Naive B cell (primary cell): ENCODE data around the gene TTC33. TPM values are rescaled to one million over a fixed set of nuclear protein-coding genes. Genes with fewer than 3 reads are reported as not detected.

Experiments
- ATAC-seq, 2 donors: fragments of 150-1000 bp; cut with Tn5 transposase; 2 replicates each; pipeline ENCODE4 v1.10.0; 2021; ENCODE audit warnings: low read depth in 2 of 2, mild to moderate bottlenecking in 2 of 2, moderate library complexity in 2 of 2
- DNase-seq: peaks from one replicate; pipeline ENCODE4 v3.0.0; 2022
- H3K27ac Mint-ChIP-seq, 6 donors: one replicate each; pipeline ENCODE4 v1.8.0; 2020 to 2022; ENCODE audit warnings: mild to moderate bottlenecking in 6 of 6, mixed read lengths in 6 of 6, moderate library complexity in 5 of 6, inconsistent platforms in 2 of 6
- H3K27me3 Mint-ChIP-seq, 3 donors: one replicate each; pipeline ENCODE4 v1.8.0; 2021 to 2022; ENCODE audit warnings: mixed read lengths in 3 of 3, mild to moderate bottlenecking in 1 of 3
- H3K36me3 Mint-ChIP-seq, 2 donors: one replicate each; pipeline ENCODE4 v1.8.0; 2020 to 2022; ENCODE audit warnings: mixed read lengths in 2 of 2, inconsistent platforms in 1 of 2, mild to moderate bottlenecking in 1 of 2
- H3K4me1 Mint-ChIP-seq, 3 donors: one replicate each; pipeline ENCODE4 v1.8.0; 2020 to 2022; ENCODE audit warnings: mixed read lengths in 3 of 3, inconsistent platforms in 1 of 3, mild to moderate bottlenecking in 1 of 3, moderate library complexity in 1 of 3
- H3K4me3 Mint-ChIP-seq, 8 donors: one replicate each; pipeline ENCODE4 v1.8.0; 2020 to 2022; ENCODE audit warnings: mild to moderate bottlenecking in 8 of 8, mixed read lengths in 8 of 8, moderate library complexity in 8 of 8, inconsistent platforms in 2 of 8
- H3K9me3 Mint-ChIP-seq, 7 donors: one replicate each; pipeline ENCODE4 v1.8.0; 2020 to 2022; ENCODE audit warnings: mixed read lengths in 7 of 7, mild to moderate bottlenecking in 5 of 7, inconsistent platforms in 2 of 7, moderate library complexity in 1 of 7
- polyA plus RNA-seq, 6 donors: library from polyadenylated mRNA; unstranded; fragments of 300-500 nt; fragmentation: Illumina TruSeq; gene quantifications; one replicate each; pipeline ENCODE4 v1.2.3, GENCODE V29; 2021; ENCODE audit warnings: low read depth in 6 of 6

The TTC33 gene
- polyA plus RNA-seq, 6 donors from 2014 or later = 14.6 to 21.6 (median 18.9) TPM

DNA sequence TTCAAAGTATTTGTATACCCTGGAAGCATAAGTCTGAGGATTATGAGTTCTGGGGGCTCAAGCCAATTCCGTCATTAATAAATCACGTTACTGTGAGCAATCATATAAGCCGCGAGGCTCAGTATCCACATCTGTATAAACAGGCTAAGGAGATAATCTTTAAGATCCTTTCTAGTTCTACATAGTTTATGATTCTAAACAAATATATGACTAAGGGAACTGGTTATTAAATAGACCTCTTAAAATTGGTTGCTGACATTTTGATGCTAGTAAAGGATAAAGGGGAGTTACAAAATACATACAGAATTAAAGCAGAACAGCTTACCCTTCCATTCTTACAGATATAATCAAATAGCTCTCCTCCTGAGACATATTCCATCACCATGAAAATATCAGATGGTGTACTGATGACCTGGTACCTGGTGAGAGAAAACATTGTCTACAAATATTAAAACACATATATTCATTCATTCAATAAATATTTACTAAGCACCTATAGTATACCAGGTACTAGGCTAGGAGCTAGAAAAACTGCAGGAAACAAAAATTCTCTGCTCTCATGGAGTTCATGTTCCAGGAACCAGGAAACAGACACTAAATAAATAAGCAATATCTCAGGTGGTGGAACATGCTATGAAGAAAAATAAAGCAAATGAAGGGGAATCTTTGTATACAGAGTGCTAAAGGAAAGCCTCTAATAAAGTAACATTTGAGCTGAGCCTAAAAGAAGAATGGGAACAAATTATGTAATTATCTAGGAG is 19.5 kb upstream of the TTC33 start:
- Mint-ChIP-seq H3K27me3 (no peaks in the 10 kb centered on the region), H3K4me3 (no peak overlapping the region), H3K36me3 (peaks cover 17 to 26% of the 10 kb centered on the region in 2 donors), H3K4me1 (peaks cover 0 to 9% (median 8%) of the 10 kb centered on the region in 3 donors), H3K27ac (no peak overlapping the region), H3K9me3 (no peaks in the 10 kb centered on the region)
- DNase-seq = no peak
- ATAC-seq = no peak

DNA sequence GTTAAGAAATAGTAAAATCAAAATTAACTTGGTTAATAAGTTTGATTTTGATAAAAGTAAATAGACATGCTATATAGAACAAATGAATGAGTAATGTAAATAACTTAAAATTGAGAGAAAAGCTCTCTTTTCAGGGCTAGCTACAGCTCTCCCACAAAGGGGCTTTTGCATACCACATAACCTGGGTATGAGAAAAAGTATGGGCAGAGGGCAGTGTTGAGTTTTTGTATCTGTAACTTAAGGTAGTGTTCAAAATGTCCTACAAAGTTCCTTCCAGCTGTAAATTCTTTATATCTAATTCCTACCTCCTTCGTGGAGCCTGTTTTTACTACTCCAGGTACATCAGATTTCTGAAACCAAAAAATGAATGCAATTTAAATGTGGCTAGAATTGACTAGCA is 18.9 kb upstream of the TTC33 start:
- Mint-ChIP-seq H3K27ac (no peak overlapping the region), H3K4me3 (no peak overlapping the region), H3K36me3 (peaks cover 17 to 26% of the 10 kb centered on the region in 2 donors), H3K9me3 (no peaks in the 10 kb centered on the region), H3K27me3 (no peaks in the 10 kb centered on the region), H3K4me1 (peaks cover 0 to 9% (median 8%) of the 10 kb centered on the region in 3 donors)
- DNase-seq (no peak), ATAC-seq (no peak)

DNA sequence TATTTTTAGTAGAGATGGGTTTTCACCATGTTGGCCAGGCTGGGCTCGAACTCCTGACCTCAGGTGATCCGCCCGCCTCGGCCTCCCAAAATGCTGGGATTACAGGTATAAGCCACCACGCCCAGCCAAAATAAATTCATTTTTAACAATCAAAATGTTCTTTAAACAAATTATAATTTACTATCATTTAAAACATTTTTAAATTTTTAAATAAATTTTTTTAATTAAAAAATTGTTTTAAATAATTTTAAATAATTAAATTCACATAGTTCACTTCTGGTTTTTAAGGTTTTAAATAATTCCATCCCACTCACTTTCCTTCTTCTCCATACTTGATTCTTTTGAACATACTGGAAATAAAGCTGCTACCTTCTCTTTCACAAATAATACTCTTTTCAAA is 15.0 kb upstream of the TTC33 start:
- H3K4me3 Mint-ChIP-seq = no peak overlapping the region
- ATAC-seq (no peak), DNase-seq (no peak)
- H3K4me1 Mint-ChIP-seq = peaks cover 0 to 3% (median under 1%) of the 10 kb centered on the region in 3 donors
- H3K27me3 Mint-ChIP-seq = no peaks in the 10 kb centered on the region
- H3K27ac Mint-ChIP-seq = no peak overlapping the region
- no peaks in the 10 kb centered on the region for H3K9me3 Mint-ChIP-seq
- H3K36me3 Mint-ChIP-seq = peaks cover 11 to 22% of the 10 kb centered on the region in 2 donors

DNA sequence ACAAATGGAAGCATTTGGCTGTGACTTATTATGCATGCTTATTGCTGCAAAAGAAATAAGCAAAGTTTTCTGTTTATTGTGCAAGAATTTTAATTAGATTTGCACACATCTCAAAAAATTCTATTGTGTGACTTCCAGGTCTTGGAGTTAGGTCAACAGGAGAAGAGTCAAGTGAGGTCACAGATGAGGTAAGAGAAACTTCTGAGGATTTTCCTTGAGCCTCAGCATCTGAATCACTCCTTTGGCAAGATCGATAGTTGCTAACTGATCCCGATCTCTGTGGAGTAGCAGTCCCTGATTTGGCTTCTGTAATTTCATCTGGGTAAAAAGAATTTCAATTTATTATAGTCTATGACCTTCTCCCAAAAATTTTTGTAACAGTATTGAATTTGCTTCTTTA is 6.9 kb upstream of the TTC33 start:
- Mint-ChIP-seq H3K27me3 (no peaks in the 10 kb centered on the region), H3K4me1 (no peaks in the 10 kb centered on the region), H3K36me3 (peaks cover 23 to 30% of the 10 kb centered on the region in 2 donors), H3K4me3 (no peak overlapping the region), H3K9me3 (no peaks in the 10 kb centered on the region), H3K27ac (no peak overlapping the region)
- ATAC-seq (no peak), DNase-seq (no peak)

DNA sequence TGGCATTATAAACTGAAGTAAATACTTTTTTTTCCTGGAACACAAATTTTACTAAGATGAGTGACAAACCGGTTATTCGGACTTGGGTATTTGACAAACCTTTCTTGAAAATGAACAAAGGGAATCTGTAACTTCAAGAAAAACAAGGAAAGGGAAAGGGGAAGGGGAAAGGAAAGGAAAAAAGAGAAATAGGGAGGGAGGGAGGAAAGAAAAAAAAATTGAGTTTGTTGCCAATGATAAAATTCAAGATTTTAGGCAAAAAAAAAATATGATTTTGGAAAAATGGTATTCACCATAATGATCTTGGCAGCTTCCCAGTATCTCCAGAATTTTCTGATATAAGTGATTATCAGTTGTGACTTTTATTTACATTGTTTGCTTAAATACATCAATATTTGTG is 1.6 kb upstream of the TTC33 start:
- Mint-ChIP-seq H3K9me3 (no peaks in the 10 kb centered on the region), H3K27me3 (no peaks in the 10 kb centered on the region), H3K4me3 (peak overlapping the region in 2 of 8 donors; percentile 57 to 77), H3K36me3 (peaks cover 1 to 11% of the 10 kb centered on the region in 2 donors), H3K27ac (no peak overlapping the region), H3K4me1 (peaks cover 6 to 13% (median 9%) of the 10 kb centered on the region in 3 donors)
- DNase-seq (no peak), ATAC-seq (no peak)

DNA sequence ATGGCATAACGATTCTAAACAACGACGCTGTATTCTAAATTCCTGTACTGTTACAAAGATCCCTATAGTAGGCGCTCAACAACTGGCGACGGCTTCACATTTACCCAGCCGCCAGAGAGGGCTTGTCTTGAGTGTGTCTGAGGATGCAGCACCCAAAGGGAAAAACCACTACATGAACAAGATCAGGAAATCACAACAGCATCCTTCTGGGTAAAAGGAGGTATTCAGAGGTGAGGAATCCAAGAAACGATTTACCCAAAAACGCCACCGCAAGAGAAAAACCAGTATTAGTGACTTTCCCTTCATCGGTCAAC is 711 bp downstream of the TTC33 start:
- no peak overlapping the region for H3K27ac Mint-ChIP-seq
- peaks cover 0 to 8% of the 10 kb centered on the region in 2 donors for H3K36me3 Mint-ChIP-seq
- H3K27me3 Mint-ChIP-seq = no peaks in the 10 kb centered on the region

DNA sequence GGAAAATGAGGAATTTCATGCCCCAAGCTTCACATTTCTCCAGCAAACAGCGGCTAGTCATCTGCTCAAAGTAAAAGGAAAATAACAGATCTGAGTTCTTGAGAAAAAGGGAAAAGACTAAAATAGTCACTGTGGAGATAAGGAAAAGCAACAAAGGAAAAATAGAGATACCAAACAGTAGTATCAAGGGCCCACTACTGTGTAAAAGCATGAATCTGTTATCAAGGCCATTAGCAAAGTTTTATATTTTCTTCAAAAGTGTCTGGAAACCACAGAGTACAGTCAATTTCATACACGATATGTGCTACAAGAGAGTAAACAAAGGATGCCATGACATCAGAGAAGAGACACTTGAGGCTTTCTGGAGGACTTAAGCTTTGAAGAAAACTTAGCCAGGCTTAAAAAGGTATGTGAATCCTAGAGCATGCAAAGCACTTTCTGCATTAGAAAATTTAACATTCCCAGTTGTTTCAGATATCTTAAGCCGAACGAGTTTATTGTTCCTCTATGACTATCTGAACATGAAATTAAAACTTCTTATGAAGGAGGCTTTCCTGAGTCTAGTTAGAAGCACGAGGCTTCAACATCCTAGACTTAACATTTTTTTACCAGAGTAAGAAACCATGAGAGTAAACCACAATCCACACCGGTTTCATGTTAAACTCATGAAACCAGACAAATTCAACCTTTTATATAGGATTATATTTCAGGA is 1.2 kb downstream of the TTC33 start:
- DNase-seq (no peak), ATAC-seq (no peak)
- no peaks in the 10 kb centered on the region for H3K9me3 Mint-ChIP-seq
- H3K27me3 Mint-ChIP-seq = no peaks in the 10 kb centered on the region
- no peak overlapping the region for H3K27ac Mint-ChIP-seq
- peaks cover 0 to 8% of the 10 kb centered on the region in 2 donors for H3K36me3 Mint-ChIP-seq
- H3K4me1 Mint-ChIP-seq = peaks cover 15 to 26% (median 25%) of the 10 kb centered on the region in 3 donors
- H3K4me3 Mint-ChIP-seq = no peak overlapping the region

More for the DNA sequence above, 711 bp downstream of the TTC33 start:
- Mint-ChIP-seq H3K4me1 (peaks cover 15 to 26% (median 22%) of the 10 kb centered on the region in 3 donors), H3K9me3 (no peaks in the 10 kb centered on the region), H3K4me3 (no peak overlapping the region)
- peak; percentile 53 for DNase-seq
- peak; percentile 74 to 77 for ATAC-seq

DNA sequence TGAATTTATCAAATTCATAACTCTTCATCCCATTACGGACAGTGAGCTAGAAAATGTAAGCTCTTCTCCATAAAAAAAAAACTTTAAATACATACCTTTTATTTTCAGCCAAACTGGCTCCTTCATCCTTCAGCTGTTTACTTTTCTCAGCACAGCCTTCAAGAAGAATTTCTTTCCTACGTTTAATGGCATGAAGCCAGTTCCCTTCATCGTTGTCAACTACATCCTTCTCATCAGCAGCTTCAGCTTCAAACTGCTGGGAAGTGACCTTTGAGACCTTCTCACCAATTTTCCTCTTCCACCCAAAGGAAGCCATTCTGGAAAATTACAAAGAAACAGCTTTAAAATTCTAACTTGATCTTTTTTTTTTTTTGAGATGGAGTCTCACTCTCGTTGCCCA is 9.1 kb downstream of the TTC33 start:
- Mint-ChIP-seq H3K36me3 (peaks cover 0 to 12% of the 10 kb centered on the region in 2 donors), H3K9me3 (no peaks in the 10 kb centered on the region), H3K4me3 (peak overlapping the region in 1 of 8 donors; percentile 30), H3K27me3 (no peaks in the 10 kb centered on the region), H3K4me1 (peaks cover 21 to 40% (median 33%) of the 10 kb centered on the region in 3 donors), H3K27ac (no peak overlapping the region)
- DNase-seq = no peak
- no peak for ATAC-seq

DNA sequence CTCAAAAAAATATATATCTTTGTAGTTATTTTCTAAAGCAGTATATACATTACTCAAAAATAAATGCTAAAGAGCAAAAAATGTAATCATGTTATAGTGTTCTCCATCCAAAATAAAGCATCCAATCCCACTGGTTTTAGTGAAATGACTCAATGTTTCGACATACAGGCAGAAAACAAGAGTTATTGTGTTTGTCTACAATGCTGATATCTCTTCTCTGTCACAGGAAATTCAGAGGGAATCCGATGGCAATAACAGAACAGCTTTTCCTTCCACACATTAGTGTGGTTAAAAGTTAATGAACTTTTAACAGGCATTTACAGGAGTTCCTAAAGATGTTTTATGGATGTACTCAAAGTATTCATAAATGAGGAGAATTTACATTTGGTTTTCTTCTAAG is 12.0 kb downstream of the TTC33 start:
- H3K27me3 Mint-ChIP-seq = no peaks in the 10 kb centered on the region
- H3K4me3 Mint-ChIP-seq = no peak overlapping the region
- peaks cover 5 to 12% (median 9%) of the 10 kb centered on the region in 7 donors for H3K9me3 Mint-ChIP-seq
- peaks cover 14 to 27% of the 10 kb centered on the region in 2 donors for H3K36me3 Mint-ChIP-seq
- H3K4me1 Mint-ChIP-seq = peaks cover 11 to 18% (median 16%) of the 10 kb centered on the region in 3 donors
- DNase-seq = no peak
- no peak for ATAC-seq
- H3K27ac Mint-ChIP-seq = peak overlapping the region in 1 of 6 donors; percentile 24

DNA sequence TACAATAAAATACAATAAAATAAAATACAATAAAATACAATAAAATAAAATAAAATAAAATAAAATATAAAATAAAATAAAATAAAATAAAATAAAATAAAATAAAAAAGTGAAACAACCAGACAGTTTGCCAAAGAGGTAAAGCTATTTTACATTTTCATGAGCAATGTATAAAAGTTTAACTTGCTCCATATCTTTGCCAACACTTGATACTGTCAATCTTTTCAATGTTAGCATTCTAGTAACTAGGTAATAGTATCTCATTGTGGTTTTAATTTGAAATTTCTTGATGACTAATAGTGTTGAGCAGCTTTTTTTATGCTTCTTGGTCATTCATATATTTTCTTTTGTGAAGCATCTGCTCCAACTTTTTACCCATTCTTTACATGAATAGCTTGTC is 17.3 kb downstream of the TTC33 start:
- no peak overlapping the region for H3K4me3 Mint-ChIP-seq
- no peak for ATAC-seq
- H3K27ac Mint-ChIP-seq = no peak overlapping the region
- no peaks in the 10 kb centered on the region for H3K27me3 Mint-ChIP-seq
- peaks cover 5 to 12% (median 9%) of the 10 kb centered on the region in 7 donors for H3K9me3 Mint-ChIP-seq
- DNase-seq = no peak
- peaks cover 14 to 27% of the 10 kb centered on the region in 2 donors for H3K36me3 Mint-ChIP-seq
- peaks cover 3 to 21% (median 10%) of the 10 kb centered on the region in 3 donors for H3K4me1 Mint-ChIP-seq

DNA sequence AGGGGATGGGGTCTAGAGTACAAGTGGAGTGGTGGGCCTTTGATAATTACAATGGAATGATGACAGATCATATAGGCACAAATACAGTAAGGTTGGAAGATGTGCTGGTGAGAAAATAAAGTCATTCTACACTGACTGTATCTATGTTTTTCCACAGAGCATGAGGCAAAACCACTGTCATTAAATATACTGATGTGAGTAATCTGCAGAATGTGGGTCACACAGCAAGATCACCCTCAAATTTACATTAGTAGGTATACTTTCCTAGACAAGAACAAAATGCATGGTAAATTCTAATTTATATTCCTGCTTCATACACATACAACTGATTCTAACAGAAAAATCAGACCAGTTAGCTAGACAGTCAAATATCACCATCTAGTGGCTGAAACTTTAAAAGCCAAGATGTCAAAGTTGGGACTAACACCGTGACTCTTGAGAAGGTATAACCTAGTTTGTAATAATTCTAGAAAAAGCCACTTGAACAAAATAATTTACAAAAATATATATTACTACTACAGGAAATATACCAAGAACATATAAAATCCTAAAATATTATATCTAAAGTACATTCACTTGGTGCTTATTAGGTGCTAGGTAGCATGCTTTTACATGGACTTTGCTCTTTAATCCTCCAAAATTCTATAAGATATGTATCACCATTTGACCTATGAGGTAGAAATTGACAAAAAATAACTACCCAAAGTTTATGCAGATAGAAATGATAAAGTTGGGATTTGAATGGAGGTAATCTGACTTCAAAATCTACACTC is 19.5 kb downstream of the TTC33 start:
- Mint-ChIP-seq H3K27me3 (no peaks in the 10 kb centered on the region), H3K9me3 (peaks cover 3 to 11% (median 9%) of the 10 kb centered on the region in 7 donors), H3K27ac (peak overlapping the region in 1 of 6 donors; percentile 6), H3K4me1 (peaks cover 3 to 16% (median 16%) of the 10 kb centered on the region in 3 donors), H3K36me3 (peaks cover 11 to 19% of the 10 kb centered on the region in 2 donors), H3K4me3 (no peak overlapping the region)
- ATAC-seq = peak; percentile 55 to 68
- DNase-seq = peak; percentile 38

DNA sequence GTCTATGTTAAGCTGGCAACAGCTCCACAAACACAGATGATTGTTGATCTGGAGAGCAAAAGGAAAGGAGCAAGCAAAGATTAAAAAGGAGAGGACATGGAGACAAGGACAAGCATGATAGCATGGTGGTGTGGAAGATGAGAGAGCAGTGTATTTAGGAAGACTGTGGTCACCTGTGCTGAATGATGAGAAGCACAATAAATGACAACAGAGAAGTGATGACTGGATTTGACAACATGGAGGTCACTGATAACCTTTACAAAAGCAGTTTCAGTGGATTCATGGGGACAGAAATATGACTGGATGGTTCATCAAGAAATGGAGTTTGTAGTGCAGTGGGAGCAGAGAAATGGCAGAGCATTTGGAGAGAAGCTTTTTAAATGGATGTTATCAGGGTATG is 20.2 kb downstream of the TTC33 start:
- peaks cover 3 to 20% (median 16%) of the 10 kb centered on the region in 3 donors for H3K4me1 Mint-ChIP-seq

DNA sequence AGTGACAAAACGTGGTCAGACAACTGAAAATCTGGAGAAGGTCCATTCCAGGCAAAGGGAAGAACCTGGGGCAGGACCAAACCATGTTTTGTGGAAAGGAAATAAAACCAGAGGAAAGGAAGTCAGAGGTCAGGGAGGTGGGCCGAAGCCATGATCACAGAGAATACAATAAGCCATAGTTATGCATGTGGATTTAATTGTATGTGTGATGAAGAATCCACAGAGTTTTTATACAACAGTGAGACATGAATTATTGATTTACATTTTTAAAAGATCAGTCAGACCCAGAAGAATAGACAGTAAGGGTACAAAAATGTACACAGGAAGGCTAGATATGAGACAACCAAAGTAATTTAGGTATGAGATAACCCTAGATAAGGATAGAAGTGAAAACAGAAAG is 20.8 kb downstream of the TTC33 start:
- DNase-seq (no peak), ATAC-seq (no peak)
- no peaks in the 10 kb centered on the region for H3K27me3 Mint-ChIP-seq
- H3K4me3 Mint-ChIP-seq = no peak overlapping the region
- H3K36me3 Mint-ChIP-seq = peaks cover 0 to 9% of the 10 kb centered on the region in 2 donors
- peak overlapping the region in 3 of 6 donors; percentile 5 to 83 (median 30) for H3K27ac Mint-ChIP-seq
- H3K4me1 Mint-ChIP-seq = peaks cover 3 to 23% (median 16%) of the 10 kb centered on the region in 3 donors
- H3K9me3 Mint-ChIP-seq = peaks cover 0 to 5% (median 0%) of the 10 kb centered on the region in 7 donors

More for the DNA sequence above, 20.2 kb downstream of the TTC33 start:
- no peak overlapping the region for H3K4me3 Mint-ChIP-seq
- H3K36me3 Mint-ChIP-seq = peaks cover 4 to 15% of the 10 kb centered on the region in 2 donors
- H3K27ac Mint-ChIP-seq = peak overlapping the region in 1 of 6 donors; percentile 52
- peaks cover 1 to 10% (median 4%) of the 10 kb centered on the region in 7 donors for H3K9me3 Mint-ChIP-seq
- H3K27me3 Mint-ChIP-seq = no peaks in the 10 kb centered on the region
- ATAC-seq (no peak), DNase-seq (no peak)
